Smooth muscle cell (in vitro differentiated cells): ENCODE results near the gene DNAJB4. TPM values are rescaled to one million over a fixed set of nuclear protein-coding genes. Genes with fewer than 3 reads are reported as not detected.
A peak's percentile ranks its signal among the peaks of the same experiment; 100 is the strongest.

Experiments
- DNase-seq: peaks from one replicate; lab custom pipeline; 2025; ENCODE audit not compliant: unreplicated experiment; lab: John Stamatoyannopoulos, UW
- H2AFZ ChIP-seq: fragments of 200-600 bp; sonication (generic); 2 replicates; pipeline ENCODE4 v1.6.0; 2016; ENCODE audit warnings: antibody characterized with exemption, low read depth, mild to moderate bottlenecking
- H3F3A ChIP-seq: fragments of 200-600 bp; sonication (generic); 2 replicates; pipeline ENCODE4 v1.6.0; 2017; ENCODE audit warnings: antibody characterized with exemption, low read depth
- H3K27ac ChIP-seq: fragments of 200-600 bp; sonication (generic); 2 replicates; pipeline ENCODE4 v1.5.1; 2016; ENCODE audit warnings: low read depth, mild to moderate bottlenecking
- H3K27me3 ChIP-seq: fragments of 200-600 bp; sonication (generic); 2 replicates; pipeline ENCODE4 v1.6.1; 2016; ENCODE audit warnings: low read depth, mild to moderate bottlenecking
- H3K36me3 ChIP-seq: fragments of 200-600 bp; sonication (generic); 2 replicates; pipeline ENCODE4 v1.5.1; 2016; ENCODE audit warnings: low read depth
- H3K4me1 ChIP-seq: fragments of 200-600 bp; sonication (generic); 2 replicates; pipeline ENCODE4 v1.5.1; 2016; ENCODE audit warnings: low read depth
- H3K4me2 ChIP-seq: fragments of 200-600 bp; sonication (generic); 2 replicates; pipeline ENCODE4 v1.6.0; 2016; ENCODE audit warnings: mild to moderate bottlenecking
- H3K4me3 ChIP-seq: fragments of 200-600 bp; sonication (generic); 2 replicates; pipeline ENCODE4 v1.5.1; 2016; ENCODE audit warnings: mild to moderate bottlenecking
- H3K79me2 ChIP-seq: fragments of 200-600 bp; sonication (generic); 2 replicates; pipeline ENCODE4 v1.6.0; 2016; ENCODE audit warnings: low read depth, mild to moderate bottlenecking
- H3K9ac ChIP-seq: fragments of 200-600 bp; sonication (generic); 2 replicates; pipeline ENCODE4 v1.6.0; 2016; ENCODE audit warnings: low read depth
- H3K9me3 ChIP-seq: fragments of 200-600 bp; sonication (generic); replicated peaks from 2 replicates; pipeline ENCODE4 v1.5.1; 2016; ENCODE audit warnings: low read depth
- H4K20me1 ChIP-seq: fragments of 200-600 bp; sonication (generic); 2 replicates; pipeline ENCODE4 v1.6.0; 2016; ENCODE audit warnings: low read depth
- CTCF ChIP-seq: fragments of 200-600 bp; sonication (generic); IDR thresholded peaks from 2 replicates; pipeline ENCODE4 v1.5.1; 2017; ENCODE audit warnings: borderline replicate concordance, mild to moderate bottlenecking, antibody characterized with exemption; ENCODE audit not compliant: insufficient read depth, poor library complexity, severe bottlenecking
- WGBS: methylation state at CpG from one replicate; pipeline ENCODE4 v1.1.7; 2016; ENCODE audit warnings: low lambda C conversion rate; 5-methylcytosine and 5-hydroxymethylcytosine counted together
- polyA plus RNA-seq: library from polyadenylated mRNA; unstranded; fragments of >200 nt; fragmentation: Nextera tagmentation; extraction: Ambion mirVana; gene quantifications from 2 replicates; pipeline ENCODE4 v1.2.1, GENCODE V29; 2016
- total RNA-seq: library from RNA; depleted of rRNA; stranded (reverse); fragments of >200 nt; gene quantifications from 2 replicates; pipeline ENCODE4 v1.2.3, GENCODE V29; 2014

DNAJB4 gene
- total and polyA plus RNA-seq, 2 experiments from 2014 or later = 43.4 to 48.9 TPM

GRCh38 chr1:78009276-78009675 is 4.5 kb downstream of the DNAJB4 start:
- 95% methylated on average over 3 of the region's 3 CpGs for WGBS
- TF ChIP-seq CTCF = no peak
- H3K36me3 ChIP-seq = no peaks in the 10 kb centered on the region
- H3K4me2 ChIP-seq = peak overlapping the region; percentile 97
- no peak for DNase-seq
- H3K27ac ChIP-seq = peak overlapping the region; percentile 56
- H3F3A ChIP-seq = peaks cover 8% of the 10 kb centered on the region
- no peak overlapping the region for H2AFZ ChIP-seq
- H4K20me1 ChIP-seq = peaks cover 63% of the 10 kb centered on the region
- H3K9ac ChIP-seq = no peak overlapping the region
- H3K79me2 ChIP-seq = peaks cover 71% of the 10 kb centered on the region
- H3K4me3 ChIP-seq = peak overlapping the region; percentile 93
- H3K4me1 ChIP-seq = peaks cover 30% of the 10 kb centered on the region
- no peaks in the 10 kb centered on the region for H3K27me3 ChIP-seq
- no peaks in the 10 kb centered on the region for H3K9me3 ChIP-seq

- H4K20me1 ChIP-seq = peaks cover 68% of the 10 kb centered on the region
- H3K27ac ChIP-seq = peak overlapping the region; percentile 56
- no peak overlapping the region for H3K9ac ChIP-seq
- peaks cover 75% of the 10 kb centered on the region for H3K79me2 ChIP-seq
- H3K4me1 ChIP-seq = peaks cover 30% of the 10 kb centered on the region
- TF ChIP-seq CTCF = no peak
- 33% methylated on average over 3 of the region's 3 CpGs for WGBS
- H2AFZ ChIP-seq = no peak overlapping the region
- H3K4me2 ChIP-seq = peak overlapping the region; percentile 97
- no peaks in the 10 kb centered on the region for H3K9me3 ChIP-seq
- peaks cover 8% of the 10 kb centered on the region for H3F3A ChIP-seq
- DNase-seq = no peak
- H3K27me3 ChIP-seq = no peaks in the 10 kb centered on the region
- H3K36me3 ChIP-seq = no peaks in the 10 kb centered on the region
- peak overlapping the region; percentile 21 for H3K4me3 ChIP-seq
Observed at GRCh38 chr1:78009836-78010235, 5.1 kb downstream of the DNAJB4 start.

DNA sequence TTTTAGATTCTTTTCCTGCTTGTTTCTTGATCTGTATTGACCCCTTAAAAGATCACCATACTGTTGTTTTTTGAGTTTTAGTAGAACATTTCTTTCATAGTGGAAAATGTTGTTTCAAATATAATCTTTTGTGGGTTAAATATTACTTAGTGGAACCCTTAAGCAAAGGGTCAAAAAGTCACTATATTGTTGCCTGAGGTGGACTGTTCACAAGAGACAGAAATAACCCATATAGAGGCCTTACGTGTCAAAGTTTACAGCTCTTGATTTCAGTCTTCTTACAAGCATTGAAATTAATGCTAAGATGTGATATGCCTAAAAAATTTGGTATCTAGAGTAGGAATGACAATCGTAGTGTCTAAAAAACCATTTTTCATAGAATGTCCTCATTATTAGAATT is 6.3 kb downstream of the DNAJB4 start:
- no peak for DNase-seq
- Histone ChIP-seq H3K9me3 (no peaks in the 10 kb centered on the region), H2AFZ (no peak overlapping the region), H3K79me2 (peaks cover 64% of the 10 kb centered on the region), H3K27ac (no peak overlapping the region), H3F3A (no peaks in the 10 kb centered on the region), H3K4me1 (peaks cover 28% of the 10 kb centered on the region), H3K36me3 (peaks cover 5% of the 10 kb centered on the region), H3K4me3 (no peak overlapping the region), H3K4me2 (peak overlapping the region; percentile 97), H4K20me1 (peaks cover 73% of the 10 kb centered on the region), H3K27me3 (no peaks in the 10 kb centered on the region), H3K9ac (no peak overlapping the region)
- no peak for TF ChIP-seq CTCF
- WGBS = 97% methylated on average over 2 of the region's 2 CpGs

DNA sequence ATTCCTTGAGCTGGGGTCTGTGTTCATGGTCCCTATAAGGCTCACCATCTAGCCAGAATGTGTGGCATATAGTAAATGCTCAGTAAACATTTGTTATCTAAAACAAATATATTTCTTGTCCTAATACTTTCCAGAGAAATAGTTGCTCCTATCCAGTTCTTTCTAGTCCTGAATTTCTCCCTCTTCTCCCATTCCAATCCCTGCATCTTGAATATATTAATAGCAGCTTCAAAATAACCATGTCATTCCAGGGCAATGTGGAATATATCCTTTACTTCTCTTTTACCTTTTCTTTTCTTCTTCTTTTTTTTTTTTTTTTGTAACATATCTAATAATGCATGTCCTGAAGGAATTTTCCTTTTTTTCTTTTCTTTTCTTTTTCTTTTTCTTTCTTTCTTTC is 10.4 kb downstream of the DNAJB4 start:
- H3F3A ChIP-seq = no peaks in the 10 kb centered on the region
- no peak overlapping the region for H3K9ac ChIP-seq
- peaks cover 43% of the 10 kb centered on the region for H4K20me1 ChIP-seq
- H3K27me3 ChIP-seq = no peaks in the 10 kb centered on the region
- no peak for DNase-seq
- peaks cover 23% of the 10 kb centered on the region for H3K79me2 ChIP-seq
- no peak overlapping the region for H2AFZ ChIP-seq
- H3K4me2 ChIP-seq = no peak overlapping the region
- H3K4me3 ChIP-seq = no peak overlapping the region
- H3K9me3 ChIP-seq = no peaks in the 10 kb centered on the region
- H3K36me3 ChIP-seq = peaks cover 11% of the 10 kb centered on the region
- H3K27ac ChIP-seq = no peak overlapping the region
- peaks cover 3% of the 10 kb centered on the region for H3K4me1 ChIP-seq
- no peak for TF ChIP-seq CTCF
